Measurements from ENCODE around the gene GBP3.

DNA sequence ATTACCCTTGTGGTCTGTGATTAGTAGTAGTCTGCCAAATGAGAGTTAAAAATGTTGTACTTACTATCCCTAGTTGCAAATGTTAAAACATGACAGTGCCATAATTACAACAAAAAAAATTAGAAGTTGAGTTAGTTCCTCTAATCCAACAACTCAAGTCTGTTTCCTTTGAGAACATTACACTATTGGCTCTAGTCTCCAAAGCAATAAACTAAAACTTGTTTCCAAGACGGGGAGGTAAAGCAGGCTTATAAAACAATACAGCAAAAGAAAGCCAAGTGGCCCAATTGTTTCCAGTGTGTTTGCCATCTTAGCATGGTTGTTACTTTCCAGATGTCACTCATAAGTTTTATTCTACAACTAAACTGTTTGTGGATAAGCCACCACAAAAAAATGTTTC, 41.8 kb downstream of the GBP3 start:
- TF ChIP-seq, protein P1, sequence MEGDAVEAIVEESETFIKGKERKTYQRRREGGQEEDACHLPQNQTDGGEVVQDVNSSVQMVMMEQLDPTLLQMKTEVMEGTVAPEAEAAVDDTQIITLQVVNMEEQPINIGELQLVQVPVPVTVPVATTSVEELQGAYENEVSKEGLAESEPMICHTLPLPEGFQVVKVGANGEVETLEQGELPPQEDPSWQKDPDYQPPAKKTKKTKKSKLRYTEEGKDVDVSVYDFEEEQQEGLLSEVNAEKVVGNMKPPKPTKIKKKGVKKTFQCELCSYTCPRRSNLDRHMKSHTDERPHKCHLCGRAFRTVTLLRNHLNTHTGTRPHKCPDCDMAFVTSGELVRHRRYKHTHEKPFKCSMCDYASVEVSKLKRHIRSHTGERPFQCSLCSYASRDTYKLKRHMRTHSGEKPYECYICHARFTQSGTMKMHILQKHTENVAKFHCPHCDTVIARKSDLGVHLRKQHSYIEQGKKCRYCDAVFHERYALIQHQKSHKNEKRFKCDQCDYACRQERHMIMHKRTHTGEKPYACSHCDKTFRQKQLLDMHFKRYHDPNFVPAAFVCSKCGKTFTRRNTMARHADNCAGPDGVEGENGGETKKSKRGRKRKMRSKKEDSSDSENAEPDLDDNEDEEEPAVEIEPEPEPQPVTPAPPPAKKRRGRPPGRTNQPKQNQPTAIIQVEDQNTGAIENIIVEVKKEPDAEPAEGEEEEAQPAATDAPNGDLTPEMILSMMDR (IDR thresholded peaks at IDR 0.05 in 4 of 5, conservative IDR thresholded peaks at IDR 0.05 in 1 of 5): no peak
- no peak for TF ChIP-seq POLR2A (IDR thresholded peaks at IDR 0.05)

Data from gastrocnemius medialis (tissue), 4 donors.